HG03139 (cell line): ENCODE measurements around the gene BCAP31.
"Not testable (repeated sequence)": the region's sequence is repeated elsewhere in the genome, so short reads cannot be mapped to it uniquely, and the experiment has no call there.

Experiments
- ATAC-seq: cut with Tn5 transposase; IDR thresholded peaks from one replicate; pipeline ENCODE4 v1.9.1; 2021; ENCODE audit not compliant: unreplicated experiment

The BCAP31 gene

DNA sequence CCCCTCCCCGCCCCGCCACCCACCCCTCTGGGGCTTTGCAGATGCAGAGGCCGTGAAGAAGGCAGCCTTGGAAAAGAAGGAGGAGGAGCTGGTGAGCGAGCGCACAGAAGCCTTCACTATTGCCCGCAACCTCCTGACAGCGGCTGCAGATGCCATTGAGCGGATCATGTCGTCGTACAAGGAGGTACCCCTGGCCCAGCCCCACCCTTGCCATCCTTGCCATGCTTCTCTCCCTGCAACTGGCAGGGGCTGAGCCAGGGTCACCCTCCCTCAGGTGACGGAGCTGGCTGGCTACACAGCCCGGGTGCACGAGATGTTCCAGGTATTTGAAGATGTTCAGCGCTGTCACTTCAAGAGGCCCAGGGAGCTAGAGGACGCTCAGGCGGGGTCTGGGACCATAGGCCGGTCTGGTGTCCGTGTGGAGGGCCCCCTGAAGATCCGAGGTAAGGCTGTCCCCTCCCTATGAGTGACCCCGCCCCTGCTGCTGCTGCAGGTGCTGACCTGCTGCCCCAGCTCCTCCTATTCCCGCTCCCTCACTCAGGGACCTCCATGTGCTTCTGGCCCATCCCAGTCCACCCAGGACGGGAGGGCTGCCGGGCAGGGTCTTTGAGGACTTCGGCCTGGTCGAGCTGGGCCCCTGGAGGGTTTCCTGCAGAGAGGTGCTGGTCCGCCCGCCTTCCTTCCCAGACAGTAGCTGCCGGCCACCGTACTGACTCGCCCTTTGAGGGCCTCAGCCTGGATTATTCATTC, 12.1 kb upstream of the BCAP31 start:
- ATAC-seq, result no peak

GRCh38 chrX:153735274-153735673, 11.1 kb upstream of the BCAP31 start:
- no peak for ATAC-seq

GRCh38 chrX:153734871-153735270, 10.7 kb upstream of the BCAP31 start:
- ATAC-seq, result no peak

GRCh38 chrX:153733651-153734240, 9.6 kb upstream of the BCAP31 start:
- no peak for ATAC-seq

- ATAC-seq, result no peak
Measured at GRCh38 chrX:153732401-153732800, 8.2 kb upstream of the BCAP31 start.

DNA sequence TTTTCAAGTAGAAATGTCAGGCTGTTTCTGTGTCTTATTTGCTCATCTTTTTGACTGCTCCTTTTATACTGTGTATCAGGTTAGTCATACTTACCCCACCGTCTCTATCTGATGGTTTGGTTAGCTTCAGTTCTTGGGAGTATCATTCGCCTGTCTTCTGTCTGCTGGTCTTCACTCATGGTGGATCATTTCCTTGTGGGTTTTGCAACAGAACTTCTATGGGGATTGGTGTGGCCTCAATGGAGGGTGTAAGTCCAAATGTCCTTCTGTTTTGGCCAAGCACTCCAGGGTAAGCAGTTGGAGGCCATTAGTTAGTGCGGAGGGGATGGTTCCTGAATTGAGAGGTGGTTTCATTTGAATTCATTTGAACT, 7.6 kb upstream of the BCAP31 start:
- ATAC-seq, result no peak

DNA sequence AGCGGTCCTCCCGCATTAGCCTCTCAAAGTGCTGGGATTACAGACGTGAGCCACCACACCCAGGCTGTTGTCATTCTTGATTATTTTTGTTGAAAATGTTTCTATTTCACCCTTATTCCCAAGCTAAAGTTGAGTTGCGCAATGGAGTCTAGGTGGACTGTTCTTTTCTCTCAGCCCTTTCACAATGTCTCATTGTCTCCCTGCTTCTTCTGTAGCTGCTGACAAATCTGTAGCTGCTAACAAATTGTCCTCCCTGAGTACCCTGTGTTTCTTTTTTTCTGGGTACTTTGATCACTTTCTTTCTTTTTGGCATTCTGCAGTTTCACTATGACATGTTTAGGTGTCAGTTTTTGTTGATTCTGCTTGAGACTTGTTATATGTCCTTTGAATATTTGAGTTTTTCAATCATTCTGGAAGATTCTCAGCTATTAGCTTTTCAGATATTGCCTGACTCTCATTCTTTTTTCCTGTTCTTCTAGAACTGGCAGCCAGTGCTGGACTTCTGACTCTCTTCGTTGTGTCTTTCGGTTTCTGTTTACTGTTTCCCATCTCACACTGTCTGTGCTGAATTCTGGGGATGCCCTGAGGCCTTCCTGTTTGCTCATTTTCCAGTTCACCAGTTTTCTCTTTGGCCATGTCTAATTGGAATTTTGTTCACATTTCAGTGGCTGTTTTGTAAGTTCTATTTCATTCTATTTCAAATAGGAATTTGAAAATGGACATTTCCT, 7.1 kb upstream of the BCAP31 start:
- ATAC-seq, result no peak

DNA sequence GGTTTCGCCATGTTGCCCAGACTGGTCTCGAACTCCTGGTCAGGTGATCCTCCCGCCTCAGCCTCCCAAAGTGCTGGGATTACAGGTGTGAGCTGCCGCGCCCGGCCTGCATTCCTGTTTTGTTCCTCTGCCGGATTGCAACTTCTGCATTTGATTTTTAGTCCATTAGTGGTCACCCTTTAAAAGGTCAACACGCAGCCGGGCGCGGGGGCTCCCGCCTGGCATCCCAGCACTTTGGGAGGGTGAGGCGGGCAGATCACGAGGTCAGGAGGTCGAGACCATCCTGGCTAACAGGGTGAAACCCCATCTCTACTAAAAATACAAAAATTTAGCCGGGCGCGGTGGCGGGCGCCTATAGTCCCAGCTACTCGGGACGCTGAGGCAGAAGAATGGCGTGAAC, 5.9 kb upstream of the BCAP31 start:
- ATAC-seq, result not testable (repeated sequence)

- no peak for ATAC-seq
Measured at GRCh38 chrX:153728951-153729631, 4.9 kb upstream of the BCAP31 start.

DNA sequence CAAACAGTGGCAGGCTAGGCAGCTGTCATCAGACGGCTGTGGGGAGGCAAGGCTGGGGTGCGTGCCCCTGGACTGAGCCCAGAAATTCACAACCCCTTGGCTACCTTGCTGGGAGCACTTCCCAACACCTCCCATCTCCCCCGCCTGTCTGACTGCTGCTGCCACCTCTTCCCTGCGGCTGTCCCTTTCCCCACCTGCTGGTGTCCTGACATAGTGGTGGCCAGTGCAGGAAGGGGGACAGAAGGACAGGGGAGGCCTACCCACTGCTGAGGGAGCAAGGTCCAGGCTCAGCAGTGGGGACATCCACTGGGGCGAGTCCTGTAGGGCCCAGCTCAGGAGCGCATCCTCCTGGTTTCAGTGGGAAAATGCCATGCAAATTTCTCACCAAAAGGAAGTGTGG, 3.9 kb upstream of the BCAP31 start:
- no peak for ATAC-seq

DNA sequence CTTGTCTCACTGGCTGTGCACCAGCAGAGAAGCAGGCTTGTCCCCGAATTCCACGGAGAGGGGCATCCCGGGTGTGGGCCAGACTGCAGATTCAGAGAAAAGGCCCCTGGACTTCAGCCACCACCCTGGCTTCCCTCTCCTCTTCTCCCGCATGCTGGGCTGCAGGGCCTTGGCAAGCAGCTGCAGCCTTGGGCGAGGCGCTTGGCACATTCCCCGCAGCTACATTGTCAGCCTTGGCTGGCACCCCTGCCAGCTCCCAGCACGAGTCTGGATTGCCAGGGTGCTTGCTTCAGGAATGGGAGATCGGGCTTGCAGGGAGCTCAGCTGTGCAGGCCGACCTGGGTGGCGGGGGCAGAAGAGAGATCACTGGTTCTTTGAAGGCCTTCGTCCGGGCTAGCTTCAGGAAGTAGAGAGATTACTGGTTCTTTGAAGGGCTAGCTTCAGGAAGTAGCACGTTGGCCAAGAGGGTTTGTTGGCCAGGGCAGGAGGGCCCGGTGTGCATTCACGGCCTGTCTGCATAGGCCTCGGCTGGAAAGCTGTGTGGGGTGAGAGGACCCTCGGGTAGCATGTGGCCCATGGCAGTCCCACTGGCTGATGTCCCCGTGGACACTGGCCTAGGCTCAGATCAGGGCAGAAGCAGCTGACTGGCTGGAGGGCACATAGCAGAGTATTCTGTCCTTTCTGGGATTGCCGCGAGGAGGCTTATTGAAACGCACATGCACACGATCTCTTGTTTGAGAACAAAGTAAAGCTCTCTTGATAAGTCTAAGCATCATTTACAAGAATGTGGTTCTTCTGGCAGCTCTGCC, 3.1 kb upstream of the BCAP31 start:
- ATAC-seq, result no peak

DNA sequence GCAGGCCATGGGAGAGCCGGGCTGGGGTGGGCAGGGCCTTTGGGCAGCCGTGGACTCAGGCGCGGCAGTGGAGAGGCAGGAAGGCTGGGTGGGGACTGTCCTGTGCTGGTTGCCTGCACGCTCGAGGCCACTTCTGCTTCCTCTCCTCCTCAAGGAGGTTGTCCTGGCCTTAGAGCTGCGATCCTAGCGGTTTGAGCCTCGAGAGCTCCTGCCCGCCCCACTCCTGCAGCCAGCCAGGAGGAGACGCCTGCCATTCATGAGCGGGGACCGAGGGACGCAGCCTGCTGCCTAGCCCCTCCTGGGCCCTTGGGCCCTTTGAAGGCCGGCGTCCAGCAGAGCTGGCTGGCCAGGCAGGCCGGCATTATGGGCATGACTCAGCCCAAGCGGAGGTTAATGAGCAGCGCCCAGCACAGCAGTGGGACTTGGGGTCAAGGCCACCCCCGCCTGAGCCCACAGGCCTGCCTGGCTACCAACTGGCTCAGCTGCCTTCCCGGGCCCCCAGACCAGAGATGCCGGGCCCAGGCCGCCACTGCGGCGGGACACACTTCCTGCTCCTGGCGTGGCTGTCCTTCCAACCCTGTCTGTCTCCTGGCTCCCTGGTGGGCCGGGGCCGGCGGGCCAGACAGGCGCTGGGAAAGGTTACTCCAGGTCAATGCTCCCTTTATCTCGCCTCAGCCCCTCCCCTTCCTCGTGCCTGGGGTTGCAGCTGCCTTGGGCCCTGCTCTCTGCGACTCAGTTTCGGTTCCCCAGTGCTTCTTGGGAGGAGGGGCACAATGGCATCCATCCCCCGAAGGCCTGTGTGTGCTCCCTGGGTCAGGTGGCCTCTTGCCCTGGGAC, 2.3 kb upstream of the BCAP31 start:
- peak; percentile 47 for ATAC-seq

DNA sequence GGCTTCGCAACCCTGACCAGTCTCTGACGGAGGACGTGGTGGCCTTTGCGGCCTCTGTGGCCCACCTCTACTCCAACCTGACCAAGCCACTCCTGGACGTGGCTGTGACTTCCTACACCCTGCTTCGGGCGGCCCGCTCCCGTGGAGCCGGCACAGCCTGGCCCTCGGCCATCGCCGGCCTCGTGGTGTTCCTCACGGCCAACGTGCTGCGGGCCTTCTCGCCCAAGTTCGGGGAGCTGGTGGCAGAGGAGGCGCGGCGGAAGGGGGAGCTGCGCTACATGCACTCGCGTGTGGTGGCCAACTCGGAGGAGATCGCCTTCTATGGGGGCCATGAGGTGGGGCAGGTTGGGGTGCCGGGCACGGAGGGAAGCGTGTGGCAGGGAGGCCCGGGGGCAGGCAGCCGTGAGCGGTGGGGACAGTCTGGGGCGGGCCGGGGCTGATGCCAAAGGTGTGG, 1.7 kb upstream of the BCAP31 start:
- no peak for ATAC-seq

DNA sequence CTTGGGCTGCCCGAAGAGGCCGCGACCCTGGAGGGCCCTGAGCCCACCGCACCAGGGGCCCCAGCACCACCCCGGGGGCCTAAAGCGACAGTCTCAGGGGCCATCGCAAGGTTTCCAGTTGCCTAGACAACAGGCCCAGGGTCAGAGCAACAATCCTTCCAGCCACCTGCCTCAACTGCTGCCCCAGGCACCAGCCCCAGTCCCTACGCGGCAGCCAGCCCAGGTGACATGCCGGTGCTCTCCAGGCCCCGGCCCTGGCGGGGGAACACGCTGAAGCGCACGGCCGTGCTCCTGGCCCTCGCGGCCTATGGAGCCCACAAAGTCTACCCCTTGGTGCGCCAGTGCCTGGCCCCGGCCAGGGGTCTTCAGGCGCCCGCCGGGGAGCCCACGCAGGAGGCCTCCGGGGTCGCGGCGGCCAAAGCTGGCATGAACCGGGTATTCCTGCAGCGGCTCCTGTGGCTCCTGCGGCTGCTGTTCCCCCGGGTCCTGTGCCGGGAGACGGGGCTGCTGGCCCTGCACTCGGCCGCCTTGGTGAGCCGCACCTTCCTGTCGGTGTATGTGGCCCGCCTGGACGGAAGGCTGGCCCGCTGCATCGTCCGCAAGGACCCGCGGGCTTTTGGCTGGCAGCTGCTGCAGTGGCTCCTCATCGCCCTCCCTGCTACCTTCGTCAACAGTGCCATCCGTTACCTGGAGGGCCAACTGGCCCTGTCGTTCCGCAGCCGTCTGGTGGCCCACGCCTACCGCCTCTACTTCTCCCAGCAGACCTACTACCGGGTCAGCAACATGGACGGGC, 1.0 kb upstream of the BCAP31 start:
- ATAC-seq, result no peak

DNA sequence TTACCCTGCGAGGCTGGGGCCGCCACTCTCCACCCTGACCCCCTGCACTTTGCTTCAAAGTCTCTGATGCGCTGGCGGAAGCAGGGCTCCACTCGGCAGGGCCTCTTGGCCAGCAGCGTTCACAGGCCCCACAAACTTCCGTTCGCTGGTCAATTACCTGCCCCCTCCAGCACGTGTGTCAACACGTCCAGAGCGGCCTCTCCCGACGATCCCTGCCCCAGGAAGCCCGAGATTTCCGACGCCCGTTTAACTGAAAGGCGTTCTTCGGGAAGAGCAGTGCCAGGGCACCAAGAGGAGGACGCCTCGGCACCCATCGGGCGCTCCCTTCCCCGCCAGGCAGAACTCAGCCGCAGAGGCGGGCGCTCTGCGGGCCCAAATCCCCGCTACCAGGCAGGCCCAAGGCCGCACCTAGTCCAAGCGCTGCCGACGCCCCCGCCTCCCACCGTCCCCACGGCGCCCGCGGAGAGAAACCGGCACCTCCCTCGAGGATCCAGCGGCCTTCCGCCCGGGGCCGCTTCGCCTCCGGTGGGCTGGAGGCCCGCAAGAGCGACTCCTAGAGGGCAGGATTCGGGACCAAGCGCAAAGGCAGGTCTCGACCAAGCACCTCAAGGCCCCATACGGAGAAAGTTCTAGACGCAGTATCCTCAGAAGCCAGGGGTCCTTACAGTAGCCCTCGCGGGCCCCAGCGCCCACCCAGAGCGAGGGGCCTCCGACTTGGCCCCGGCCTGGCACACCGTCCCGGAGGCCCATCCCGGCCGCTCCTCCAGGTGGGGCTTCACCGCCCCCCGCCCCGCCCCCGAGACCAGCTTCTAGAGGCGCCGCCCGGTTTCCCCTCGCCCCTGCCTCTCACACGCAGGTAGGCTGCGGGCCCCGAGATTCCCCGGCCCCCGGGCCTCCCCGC, 586 bp downstream of the BCAP31 start:
- ATAC-seq, result peak; percentile 29

GRCh38 chrX:153722704-153723350, 1.4 kb downstream of the BCAP31 start:
- ATAC-seq, result no peak

DNA sequence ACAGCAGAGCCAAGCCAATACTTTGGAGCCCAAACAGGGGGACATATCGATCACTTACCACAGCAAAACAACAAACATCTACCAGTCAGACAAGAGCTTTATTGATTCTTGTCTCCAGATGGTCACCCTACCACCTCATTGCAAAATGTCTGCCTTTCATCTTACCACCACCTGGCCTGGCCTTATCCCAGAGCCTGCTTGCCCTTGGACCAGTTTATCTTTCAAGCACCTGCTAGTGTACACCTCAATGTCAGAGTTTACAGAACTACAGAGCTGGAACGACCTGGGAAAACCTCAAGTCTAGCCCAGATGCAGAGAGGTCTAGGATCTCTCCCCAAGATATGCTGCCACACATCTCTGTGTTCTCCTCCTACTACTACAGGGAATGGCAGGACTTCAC, 4.5 kb downstream of the BCAP31 start:
- no peak for ATAC-seq

- ATAC-seq, result no peak
Measured at GRCh38 chrX:153719238-153719637, 4.9 kb downstream of the BCAP31 start.
